Stomach (tissue), 9 donors: Measurements from ENCODE around the gene MANBA. TPM values are rescaled to one million over a fixed set of nuclear protein-coding genes. Genes with fewer than 3 reads are reported as not detected.

Source experiments
- DNase-seq, 2 donors: peaks; one replicate each; pipeline versions ENCODE4 v3.0.0 to v3.0.0-alpha.2; 2013 to 2019
- H3K27ac ChIP-seq, 5 donors: fragments of 200-600 bp in 4 of 5; sonication (generic) in 4 of 5; one replicate each; pipeline ENCODE4 v1.5.1; 2013 to 2019; ENCODE audit warnings: mild to moderate bottlenecking in 1 of 5, moderate library complexity in 1 of 5
- H3K27me3 ChIP-seq, 3 donors: fragments of 200-600 bp; sonication (generic); one replicate each; pipeline ENCODE4 v1.5.1; 2017 to 2019; ENCODE audit warnings: mixed run types in 1 of 3
- H3K36me3 ChIP-seq, 4 donors: fragments of 200-600 bp; sonication (generic); 1 replicate in 3 of 4; 2 replicates in 1 of 4; pipeline ENCODE4 v1.5.1; 2016 to 2019
- H3K4me1 ChIP-seq, 4 donors: fragments of 200-600 bp; sonication (generic); one replicate each; pipeline ENCODE4 v1.5.1; 2016 to 2019
- H3K4me3 ChIP-seq, 4 donors: fragments of 200-600 bp; sonication (generic) in 3 of 4; one replicate each; pipeline ENCODE4 v1.5.1; 2016 to 2019; ENCODE audit warnings: mild to moderate bottlenecking in 1 of 4
- H3K9me3 ChIP-seq, 4 donors: fragments of 200-600 bp; sonication (generic); one replicate each; pipeline ENCODE4 v1.5.1; 2016 to 2019
- EP300 ChIP-seq: sonication (generic); formaldehyde crosslinking; IDR thresholded peaks from one replicate; pipeline ENCODE4 v1.6.1; 2017; ENCODE audit warnings: antibody characterized with exemption
- POLR2A ChIP-seq, 4 donors: fragments of 450-650 bp; IDR thresholded peaks; one replicate each; pipeline ENCODE4 v1.6.1; 2016; ENCODE audit warnings: antibody characterized with exemption in 4 of 4, control low read depth in 2 of 4, mild to moderate bottlenecking in 1 of 4, moderate library complexity in 1 of 4
- POLR2AphosphoS5 ChIP-seq, 3 donors: sonication (generic); formaldehyde crosslinking; IDR thresholded peaks; one replicate each; pipeline ENCODE4 v1.6.1; 2016; ENCODE audit warnings: antibody characterized with exemption in 3 of 3
- WGBS, 5 donors: extraction: QIAGEN DNeasy Blood & Tissue Kit in 3 of 5; methylation state at CpG; one replicate each; pipeline versions ENCODE4 v1.1.5 to v1.1.7; 2013 to 2018; 5-methylcytosine and 5-hydroxymethylcytosine counted together
- intact Hi-C: fragments of 100-400 bp; cut with DNase I; formaldehyde crosslinking; loops from one replicate; pipeline ENCODE4 v1.15.1; 2023; ENCODE audit warnings: low total_unique reads
- polyA plus RNA-seq, 3 donors: library from polyadenylated mRNA; stranded (reverse); fragments of 200-250 nt; gene quantifications; one replicate each; pipeline ENCODE4 v1.2.3, GENCODE V29; 2013
- total RNA-seq, 5 donors: library from RNA; depleted of rRNA; stranded (reverse); fragments of >200 nt; gene quantifications; one replicate each; pipeline versions ENCODE4 v1.1.0 to v1.2.3, GENCODE V29; 2014 to 2016
- TF ChIP-seq, protein P1 (sequence below), 7 experiments: fragments of 450-650 bp in 4 of 7; fragments of 200-600 bp in 3 of 7; sonication (generic) in 3 of 7; IDR thresholded peaks; one replicate each; pipeline ENCODE4 v1.5.1; 2016 to 2019; ENCODE audit warnings: antibody characterized with exemption in 7 of 7, control low read depth in 2 of 7, mild to moderate bottlenecking in 1 of 7
- donor health status: healthy with polysubstance abuse.
- donor health status: Bipolar disorder and iron deficiency.
- donor health status: healthy.

Gene MANBA
- total and polyA plus RNA-seq, 8 donors = 8.4 to 69.4 (median 24.0) TPM

DNA sequence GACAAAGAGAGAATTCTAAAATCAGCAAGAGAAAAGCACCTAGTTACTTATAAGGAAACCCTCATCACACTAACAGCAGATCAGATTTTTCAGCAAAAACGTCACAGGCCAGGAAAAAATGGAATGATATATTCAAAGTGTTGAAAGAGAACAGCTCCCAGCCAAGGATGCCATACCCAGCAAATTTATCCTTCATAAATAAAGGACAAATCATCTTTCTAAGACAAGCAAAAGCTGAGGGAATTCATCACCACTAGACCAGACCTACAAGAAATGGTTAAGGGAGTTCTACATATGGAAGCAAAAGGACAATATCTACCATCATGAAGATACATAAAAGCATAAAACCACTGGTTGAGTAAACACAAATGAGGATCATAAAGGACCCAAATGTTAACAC is 53.6 kb downstream of the MANBA start:
- Histone ChIP-seq H3K9me3 (no peaks in the 10 kb centered on the region), H3K27me3 (no peaks in the 10 kb centered on the region), H3K4me3 (no peak overlapping the region), H3K36me3 (peaks cover 0 to 15% (median 7%) of the 10 kb centered on the region in 4 donors), H3K4me1 (no peaks in the 10 kb centered on the region), H3K27ac (no peak overlapping the region)
- WGBS, 5 donors = 76 to 94% (median 88%) methylated on average over 1 of the region's 1 CpG
- TF ChIP-seq EP300 = no peak
- no peak for TF ChIP-seq POLR2AphosphoS5 (IDR thresholded peaks at IDR 0.05)
- DNase-seq = no peak
- intact Hi-C loops = no loop called here

DNA sequence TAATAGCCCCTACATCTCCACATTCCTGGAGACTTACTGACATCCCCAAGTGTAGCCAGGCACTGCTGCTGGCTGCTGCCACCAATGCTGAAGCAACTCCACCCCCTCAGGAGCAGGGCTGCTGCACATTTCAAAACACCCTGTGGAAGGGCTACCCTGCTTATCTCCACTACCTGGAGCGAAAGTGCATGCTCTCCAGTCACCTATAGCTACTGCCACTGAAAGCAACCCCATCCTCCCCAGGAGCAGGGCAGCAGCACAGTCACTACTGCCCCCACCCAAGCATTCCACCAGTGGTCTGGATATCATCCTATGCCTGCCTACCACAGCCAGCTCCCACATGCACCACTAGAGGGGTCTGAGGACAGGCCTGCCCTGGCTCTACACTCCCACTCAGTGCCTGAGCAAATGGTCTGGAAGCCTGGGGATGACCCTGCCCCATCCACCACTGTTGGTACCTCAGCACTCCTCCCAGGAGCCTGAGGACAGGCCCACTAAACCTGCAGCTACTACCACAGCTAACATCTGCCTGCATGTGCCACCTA is 55.3 kb downstream of the MANBA start:
- Histone ChIP-seq H3K9me3 (no peaks in the 10 kb centered on the region), H3K27me3 (no peaks in the 10 kb centered on the region), H3K27ac (no peak overlapping the region), H3K36me3 (peaks cover 0 to 10% (median 3%) of the 10 kb centered on the region in 4 donors), H3K4me1 (no peaks in the 10 kb centered on the region), H3K4me3 (no peak overlapping the region)
- intact Hi-C loops = no loop called here
- 97 to 100% (median 100%) methylated on average over 1 of the region's 1 CpG; no CpG with 5 or more reads in 1 of the 5 donors for WGBS, 5 donors
- no peak for DNase-seq
- TF ChIP-seq EP300 (no peak), POLR2AphosphoS5 (IDR thresholded peaks at IDR 0.05) (no peak), POLR2A (IDR thresholded peaks at IDR 0.05) (no peak)
- TF ChIP-seq, protein P1, sequence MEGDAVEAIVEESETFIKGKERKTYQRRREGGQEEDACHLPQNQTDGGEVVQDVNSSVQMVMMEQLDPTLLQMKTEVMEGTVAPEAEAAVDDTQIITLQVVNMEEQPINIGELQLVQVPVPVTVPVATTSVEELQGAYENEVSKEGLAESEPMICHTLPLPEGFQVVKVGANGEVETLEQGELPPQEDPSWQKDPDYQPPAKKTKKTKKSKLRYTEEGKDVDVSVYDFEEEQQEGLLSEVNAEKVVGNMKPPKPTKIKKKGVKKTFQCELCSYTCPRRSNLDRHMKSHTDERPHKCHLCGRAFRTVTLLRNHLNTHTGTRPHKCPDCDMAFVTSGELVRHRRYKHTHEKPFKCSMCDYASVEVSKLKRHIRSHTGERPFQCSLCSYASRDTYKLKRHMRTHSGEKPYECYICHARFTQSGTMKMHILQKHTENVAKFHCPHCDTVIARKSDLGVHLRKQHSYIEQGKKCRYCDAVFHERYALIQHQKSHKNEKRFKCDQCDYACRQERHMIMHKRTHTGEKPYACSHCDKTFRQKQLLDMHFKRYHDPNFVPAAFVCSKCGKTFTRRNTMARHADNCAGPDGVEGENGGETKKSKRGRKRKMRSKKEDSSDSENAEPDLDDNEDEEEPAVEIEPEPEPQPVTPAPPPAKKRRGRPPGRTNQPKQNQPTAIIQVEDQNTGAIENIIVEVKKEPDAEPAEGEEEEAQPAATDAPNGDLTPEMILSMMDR (IDR thresholded peaks at IDR 0.05) = no peak

DNA sequence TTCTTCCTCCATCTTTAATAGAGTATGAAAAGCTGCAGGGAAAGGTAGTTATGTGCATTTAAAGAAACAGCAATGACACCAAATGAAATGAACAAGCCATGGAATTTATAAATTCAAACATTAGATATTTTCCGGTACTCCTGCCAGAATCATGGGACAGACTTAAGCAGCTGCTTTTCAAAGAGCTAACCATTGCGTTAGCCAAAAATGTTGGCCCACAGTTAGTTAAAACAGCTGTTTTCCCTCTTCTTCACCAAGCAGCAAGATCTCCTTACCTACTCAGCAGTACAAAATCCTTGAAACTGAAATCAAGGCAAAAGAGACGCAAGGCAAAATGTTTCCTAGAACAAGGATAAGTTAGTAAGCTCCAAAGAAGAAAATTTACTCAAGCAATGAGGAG is 64.0 kb downstream of the MANBA start:
- peaks cover 0 to 17% (median 5%) of the 10 kb centered on the region in 4 donors for H3K36me3 ChIP-seq
- no peak overlapping the region for H3K4me3 ChIP-seq
- peaks cover 0 to 7% (median 2%) of the 10 kb centered on the region in 4 donors for H3K4me1 ChIP-seq
- TF ChIP-seq EP300 = no peak
- TF ChIP-seq POLR2AphosphoS5 (IDR thresholded peaks at IDR 0.05) = no peak
- no peak overlapping the region for H3K27ac ChIP-seq
- WGBS, 5 donors = 64 to 79% (median 68%) methylated on average over 3 of the region's 3 CpGs
- no peaks in the 10 kb centered on the region for H3K27me3 ChIP-seq
- peak in 1 of 2 donors; percentile 48 for DNase-seq
- intact Hi-C loops = no loop called here
- no peaks in the 10 kb centered on the region for H3K9me3 ChIP-seq

DNA sequence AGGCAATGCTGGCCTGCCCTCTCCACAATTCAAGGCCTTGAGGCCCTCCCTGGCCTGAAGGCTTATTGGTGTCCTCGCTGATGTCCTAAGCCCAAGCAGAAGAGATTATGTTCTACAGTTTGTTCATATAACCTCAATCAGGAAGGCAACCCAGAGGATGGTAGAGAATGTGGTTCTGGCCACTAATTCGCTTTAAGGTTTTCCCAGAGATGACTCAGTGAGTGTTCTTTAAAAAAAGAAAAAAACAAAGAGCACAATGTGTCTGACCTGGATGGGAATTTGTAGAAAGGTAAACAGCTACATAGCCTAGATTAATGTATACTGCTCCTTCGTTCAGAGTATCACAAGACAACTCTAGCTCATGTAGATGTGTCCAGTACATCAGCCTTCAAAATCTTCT is 66.0 kb downstream of the MANBA start:
- no peaks in the 10 kb centered on the region for H3K9me3 ChIP-seq
- H3K27ac ChIP-seq = no peak overlapping the region
- peaks cover 0 to 25% (median 13%) of the 10 kb centered on the region in 4 donors for H3K36me3 ChIP-seq
- H3K4me3 ChIP-seq = no peak overlapping the region
- intact Hi-C loops = no loop called here
- WGBS, 5 donors = 87 to 92% (median 90%) methylated on average over 3 of the region's 3 CpGs
- H3K27me3 ChIP-seq = no peaks in the 10 kb centered on the region
- peaks cover 0 to 7% (median 2%) of the 10 kb centered on the region in 4 donors for H3K4me1 ChIP-seq
- TF ChIP-seq, protein P1 (IDR thresholded peaks at IDR 0.05) = no peak
- TF ChIP-seq POLR2AphosphoS5 (IDR thresholded peaks at IDR 0.05) = no peak
- TF ChIP-seq POLR2A (IDR thresholded peaks at IDR 0.05) = no peak
- TF ChIP-seq EP300 = no peak
- no peak for DNase-seq

DNA sequence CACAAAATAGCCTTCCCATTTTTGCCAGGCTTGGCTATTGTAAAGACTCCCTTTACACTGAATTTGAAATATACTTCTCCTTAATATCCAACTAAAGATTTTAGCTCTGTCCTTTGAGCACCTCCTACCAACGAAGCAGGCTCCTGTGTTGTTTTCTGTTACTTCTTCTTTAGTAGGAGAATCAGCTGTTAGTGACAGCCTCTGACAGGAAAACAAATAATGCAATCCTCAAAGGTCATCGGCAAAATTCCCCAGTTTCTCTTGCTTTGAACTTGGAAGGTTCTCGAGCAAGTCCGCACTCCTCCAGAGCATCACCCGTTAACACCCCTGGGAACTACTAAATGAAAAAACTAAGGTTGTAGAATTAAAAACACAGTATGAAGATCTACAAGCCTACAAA is 66.9 kb downstream of the MANBA start:
- no peak overlapping the region for H3K27ac ChIP-seq
- no peaks in the 10 kb centered on the region for H3K27me3 ChIP-seq
- WGBS, 5 donors = 89 to 94% (median 91%) methylated on average over 5 of the region's 5 CpGs
- no peak overlapping the region for H3K4me3 ChIP-seq
- no peak for DNase-seq
- peaks cover 0 to 7% (median 2%) of the 10 kb centered on the region in 4 donors for H3K4me1 ChIP-seq
- H3K9me3 ChIP-seq = no peaks in the 10 kb centered on the region
- peaks cover 0 to 35% (median 22%) of the 10 kb centered on the region in 4 donors for H3K36me3 ChIP-seq
- no peak for TF ChIP-seq EP300
- no peak for TF ChIP-seq POLR2A (IDR thresholded peaks at IDR 0.05)
- TF ChIP-seq POLR2AphosphoS5 (IDR thresholded peaks at IDR 0.05) = no peak
- TF ChIP-seq, protein P1 (IDR thresholded peaks at IDR 0.05) = no peak
- intact Hi-C loops = no loop called here
